ENCODE data around the gene RPS6KB1.
"Not testable (repeated sequence)": the region's sequence is repeated elsewhere in the genome, so short reads cannot be mapped to it uniquely, and the experiment has no call there.

The RPS6KB1 gene

DNA sequence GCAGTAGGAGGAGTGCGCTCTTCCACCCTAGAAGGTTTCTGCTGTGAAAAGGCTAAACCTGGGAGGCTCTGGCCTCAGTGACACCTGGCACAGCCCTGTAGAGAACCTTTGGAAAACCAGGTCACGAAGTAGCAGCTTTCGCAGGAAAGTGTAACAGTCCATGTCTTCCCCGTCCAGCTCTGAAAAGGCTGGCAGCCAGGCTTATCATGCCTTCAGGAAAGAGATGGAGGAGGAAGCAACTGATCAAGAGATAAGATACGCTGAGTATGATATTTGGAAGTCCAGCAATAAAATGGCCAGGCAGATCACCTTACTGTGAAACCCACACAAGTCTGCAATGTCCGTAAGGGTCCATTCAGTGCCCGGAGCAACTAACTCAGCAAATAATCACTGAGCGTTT, 22.4 kb upstream of the RPS6KB1 start:
- no peaks in the 10 kb centered on the region for H3K4me1 ChIP-seq (ENCODE audit: insufficient read depth, low read length, severe bottlenecking)
- peaks cover 17% of the 10 kb centered on the region; the same call in 1 of the 2 replicates for H3K36me3 ChIP-seq (ENCODE audit: insufficient read depth, low read length)
- H3K4me2 ChIP-seq (ENCODE audit: low read length), result no peak overlapping the region
- no peaks in the 10 kb centered on the region for H3K9me2 ChIP-seq (ENCODE audit: low read depth, low read length)
- H3K27ac ChIP-seq (ENCODE audit: low read depth, low read length, poor library complexity, severe bottlenecking), result no peak overlapping the region
- TF ChIP-seq CTCF (IDR thresholded peaks at IDR 0.05; ENCODE audit: low read length), result no peak
- no peak for TF ChIP-seq EZH2 (IDR thresholded peaks at IDR 0.05; ENCODE audit: borderline replicate concordance, low read length)
- no peaks in the 10 kb centered on the region for H3K79me2 ChIP-seq (ENCODE audit: insufficient read depth, low read length)
- no peaks in the 10 kb centered on the region for H3F3A ChIP-seq (ENCODE audit: insufficient read depth, low read length)
- H3K9ac ChIP-seq (ENCODE audit: low read length), result no peak overlapping the region
- no peaks in the 10 kb centered on the region for H4K20me1 ChIP-seq (ENCODE audit: insufficient read depth, low read length)
- H3K4me3 ChIP-seq (ENCODE audit: low read depth, low read length, poor library complexity, severe bottlenecking), result no peak overlapping the region
- no peaks in the 10 kb centered on the region for H3K27me3 ChIP-seq (ENCODE audit: insufficient read depth, low read length)
- H3K9me3 ChIP-seq (ENCODE audit: low read length), result no peaks in the 10 kb centered on the region
- no peak overlapping the region for H2AFZ ChIP-seq (ENCODE audit: low read length)

- no peak overlapping the region for H3K4me2 ChIP-seq (ENCODE audit: low read length)
- TF ChIP-seq CTCF (IDR thresholded peaks at IDR 0.05; ENCODE audit: low read length) (no peak), EZH2 (IDR thresholded peaks at IDR 0.05; ENCODE audit: borderline replicate concordance, low read length) (no peak)
- H3K4me1 ChIP-seq (ENCODE audit: insufficient read depth, low read length, severe bottlenecking), result no peaks in the 10 kb centered on the region
- peaks cover 33% of the 10 kb centered on the region; the same call in 1 of the 2 replicates for H3K36me3 ChIP-seq (ENCODE audit: insufficient read depth, low read length)
- no peaks in the 10 kb centered on the region for H3K79me2 ChIP-seq (ENCODE audit: insufficient read depth, low read length)
- no peaks in the 10 kb centered on the region for H3K9me3 ChIP-seq (ENCODE audit: low read length)
- H3K9ac ChIP-seq (ENCODE audit: low read length), result no peak overlapping the region
- H4K20me1 ChIP-seq (ENCODE audit: insufficient read depth, low read length), result no peaks in the 10 kb centered on the region
- H3K9me2 ChIP-seq (ENCODE audit: low read depth, low read length), result no peaks in the 10 kb centered on the region
- H3K4me3 ChIP-seq (ENCODE audit: low read depth, low read length, poor library complexity, severe bottlenecking), result no peak overlapping the region
- no peak overlapping the region for H2AFZ ChIP-seq (ENCODE audit: low read length)
- H3F3A ChIP-seq (ENCODE audit: insufficient read depth, low read length), result no peaks in the 10 kb centered on the region
- no peak overlapping the region for H3K27ac ChIP-seq (ENCODE audit: low read depth, low read length, poor library complexity, severe bottlenecking)
- no peaks in the 10 kb centered on the region for H3K27me3 ChIP-seq (ENCODE audit: insufficient read depth, low read length)
Measured at GRCh38 chr17:59872351-59872750, 20.6 kb upstream of the RPS6KB1 start.

DNA sequence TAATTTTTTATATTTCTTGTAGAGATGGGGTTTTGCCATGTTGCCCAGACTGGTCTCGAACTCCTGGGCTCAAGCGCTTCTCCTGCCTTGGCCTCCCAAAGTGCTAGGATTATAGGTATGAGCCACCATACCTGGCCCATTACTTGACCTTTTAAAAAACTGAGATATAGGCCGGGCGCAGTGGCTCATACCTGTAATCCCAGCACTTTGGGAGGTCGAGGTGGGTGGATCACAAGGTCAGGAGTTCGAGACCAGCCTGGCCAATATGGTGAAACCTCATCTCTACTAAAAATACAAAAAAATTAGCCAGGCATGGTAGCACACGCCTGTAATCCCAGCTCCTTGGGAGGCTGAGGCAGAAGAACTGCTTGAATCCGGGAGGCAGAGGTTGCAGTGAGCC, 19.5 kb upstream of the RPS6KB1 start:
- H3K4me2 ChIP-seq (ENCODE audit: low read length); H4K20me1 ChIP-seq (ENCODE audit: insufficient read depth, low read length); H2AFZ ChIP-seq (ENCODE audit: low read length); H3K27me3 ChIP-seq (ENCODE audit: insufficient read depth, low read length); H3K4me1 ChIP-seq (ENCODE audit: insufficient read depth, low read length, severe bottlenecking); H3F3A ChIP-seq (ENCODE audit: insufficient read depth, low read length); H3K4me3 ChIP-seq (ENCODE audit: low read depth, low read length, poor library complexity, severe bottlenecking); H3K79me2 ChIP-seq (ENCODE audit: insufficient read depth, low read length); H3K9me2 ChIP-seq (ENCODE audit: low read depth, low read length); H3K27ac ChIP-seq (ENCODE audit: low read depth, low read length, poor library complexity, severe bottlenecking); H3K9me3 ChIP-seq (ENCODE audit: low read length); H3K9ac ChIP-seq (ENCODE audit: low read length): not testable (repeated sequence)
- H3K36me3 ChIP-seq (ENCODE audit: insufficient read depth, low read length), result peaks cover 43% of the 10 kb centered on the region

- H3K27me3 ChIP-seq (ENCODE audit: insufficient read depth, low read length), result no peaks in the 10 kb centered on the region
- no peak for TF ChIP-seq EZH2 (IDR thresholded peaks at IDR 0.05; ENCODE audit: borderline replicate concordance, low read length)
- TF ChIP-seq CTCF (IDR thresholded peaks at IDR 0.05; ENCODE audit: low read length), result no peak
- H3K9me3 ChIP-seq (ENCODE audit: low read length), result no peaks in the 10 kb centered on the region
- no peaks in the 10 kb centered on the region for H3K9me2 ChIP-seq (ENCODE audit: low read depth, low read length)
- H3K79me2 ChIP-seq (ENCODE audit: insufficient read depth, low read length), result no peaks in the 10 kb centered on the region
- H3K27ac ChIP-seq (ENCODE audit: low read depth, low read length, poor library complexity, severe bottlenecking), result no peak overlapping the region
- peaks cover 44% of the 10 kb centered on the region for H3K36me3 ChIP-seq (ENCODE audit: insufficient read depth, low read length)
- no peaks in the 10 kb centered on the region for H3K4me1 ChIP-seq (ENCODE audit: insufficient read depth, low read length, severe bottlenecking)
- H3K4me3 ChIP-seq (ENCODE audit: low read depth, low read length, poor library complexity, severe bottlenecking), result no peak overlapping the region
- no peak overlapping the region for H3K9ac ChIP-seq (ENCODE audit: low read length)
- no peak overlapping the region for H3K4me2 ChIP-seq (ENCODE audit: low read length)
- no peak overlapping the region for H2AFZ ChIP-seq (ENCODE audit: low read length)
- H3F3A ChIP-seq (ENCODE audit: insufficient read depth, low read length), result no peaks in the 10 kb centered on the region
- no peaks in the 10 kb centered on the region for H4K20me1 ChIP-seq (ENCODE audit: insufficient read depth, low read length)
Measured at GRCh38 chr17:59874376-59874775, 18.5 kb upstream of the RPS6KB1 start.
